A549 (cell line): ENCODE measurements around the gene COBL. TPM values are rescaled to one million over a fixed set of nuclear protein-coding genes. Genes with fewer than 3 reads are reported as not detected.

Experiments
- ATAC-seq, 2 experiments: fragments of 200-7000 bp in 1 of 2; fragments of >200 bp in 1 of 2; cut with Nextera tagmentation in 1 of 2; cut with Tn5 transposase in 1 of 2; 3 replicates each; pipeline versions ENCODE4 v1.8.0 to v1.9.1; 2018 to 2020; ENCODE audit warnings: mild to moderate bottlenecking in 1 of 2, moderate library complexity in 1 of 2
- CTCF ChIA-PET: fragments of 300-600 bp; sonication (Branson Sonifier 250); formaldehyde crosslinking; extraction: SDS; loops from one replicate; lab custom pipeline; 2021; ENCODE audit warnings: antibody characterized with exemption, inconsistent platforms; lab: Yijun Ruan, JAX
- POLR2A ChIA-PET: fragments of 350-600 bp; formaldehyde crosslinking; extraction: SDS; loops from one replicate; lab custom pipeline; 2021; ENCODE audit warnings: antibody characterized with exemption, inconsistent platforms; lab: Yijun Ruan, JAX
- DNase-seq, 2 experiments: peaks; one replicate each; pipeline versions ENCODE4 v3.0.0 to v3.0.0-alpha.2; 2011 to 2016; ENCODE audit warnings: low read depth in 1 of 2, low spot score in 1 of 2
- FAIRE-seq: peaks from 2 replicates; lab custom pipeline; 2011; peaks lifted over from hg19 to GRCh38; lab: Jason Lieb, UNC
- H3K27ac ChIP-seq, 2 experiments: fragments of >200 bp; sonication (Bioruptor Twin); formaldehyde crosslinking; 3 replicates each; pipeline ENCODE4 v1.5.1; 2016 to 2017
- H3K4me1 ChIP-seq: fragments of >200 bp; sonication (Bioruptor Twin); formaldehyde crosslinking; 3 replicates; pipeline ENCODE4 v1.6.1; 2016
- H3K4me2 ChIP-seq: fragments of >200 bp; sonication (Bioruptor Twin); formaldehyde crosslinking; 3 replicates; pipeline ENCODE4 v1.6.1; 2016
- H3K4me3 ChIP-seq: fragments of >200 bp; sonication (Bioruptor Twin); formaldehyde crosslinking; 3 replicates; pipeline ENCODE4 v1.5.1; 2016
- H3K9me3 ChIP-seq: fragments of >200 bp; sonication (Bioruptor Twin); formaldehyde crosslinking; 3 replicates; pipeline ENCODE4 v1.6.1; 2016
- BHLHE40 ChIP-seq: IDR thresholded peaks from 2 replicates; pipeline ENCODE4 v1.6.1; 2012; ENCODE audit warnings: low read depth, low read length, inconsistent platforms
- CHD4 ChIP-seq: fragments of 200-600 bp; sonication (generic); IDR thresholded peaks from 2 replicates; pipeline ENCODE4 v1.6.1; 2016; ENCODE audit warnings: antibody characterized with exemption, mild to moderate bottlenecking, borderline replicate concordance
- EHMT2 ChIP-seq: fragments of 200-600 bp; sonication (generic); IDR thresholded peaks from 2 replicates; pipeline ENCODE4 v1.6.1; 2016; ENCODE audit warnings: antibody characterized with exemption, low read depth, mild to moderate bottlenecking, moderate library complexity
- FOSB ChIP-seq: fragments of 250-450 bp; sonication (Bioruptor Pico); IDR thresholded peaks from 2 replicates; pipeline ENCODE4 v1.5.0; 2020; ENCODE audit warnings: mild to moderate bottlenecking, moderate library complexity
- FOXS1 ChIP-seq: fragments of 250-450 bp; sonication (Bioruptor Pico); IDR thresholded peaks from 2 replicates; pipeline ENCODE4 v1.5.0; 2020; ENCODE audit warnings: mild to moderate bottlenecking, moderate library complexity
- HOXB5 ChIP-seq: fragments of 250-450 bp; sonication (Bioruptor Pico); IDR thresholded peaks from 2 replicates; pipeline ENCODE4 v1.5.0; 2020; ENCODE audit warnings: mild to moderate bottlenecking, moderate library complexity
- JUNB ChIP-seq: fragments of >200 bp; sonication (Bioruptor Twin); formaldehyde crosslinking; IDR thresholded peaks from 2 replicates; pipeline ENCODE4 v1.6.1; 2016
- MAFK ChIP-seq: fragments of 450-650 bp; IDR thresholded peaks from 2 replicates; pipeline ENCODE4 v1.6.1; 2014; ENCODE audit not compliant: partially characterized antibody
- MYC ChIP-seq: IDR thresholded peaks from 2 replicates; pipeline ENCODE4 v1.6.1; 2012; ENCODE audit warnings: mild to moderate bottlenecking, inconsistent platforms, low read length, improper control_type of control experiment, borderline replicate concordance
- NFE2L2 ChIP-seq: fragments of 150-350 bp; conservative IDR thresholded peaks from 2 replicates; pipeline ENCODE4 v1.6.1; 2014; ENCODE audit warnings: low read length
- NPAS2 ChIP-seq: fragments of 250-450 bp; sonication (Bioruptor Pico); IDR thresholded peaks from 2 replicates; pipeline ENCODE4 v1.8.0; 2022; ENCODE audit warnings: mild to moderate bottlenecking, moderate library complexity, borderline replicate concordance
- NR3C1 ChIP-seq: fragments of >200 bp; sonication (Bioruptor Twin); formaldehyde crosslinking; IDR thresholded peaks from 3 replicates; pipeline ENCODE4 v1.6.1; 2017
- POLR2A ChIP-seq: IDR thresholded peaks from 2 replicates; pipeline ENCODE4 v1.6.1; 2012; ENCODE audit warnings: mild to moderate bottlenecking, low read length
- RAD21 ChIP-seq, 2 experiments: fragments of >200 bp in 1 of 2; sonication (Bioruptor Twin) in 1 of 2; formaldehyde crosslinking in 1 of 2; IDR thresholded peaks in 1 of 2; conservative IDR thresholded peaks in 1 of 2; 2 replicates in 1 of 2; 3 replicates in 1 of 2; pipeline ENCODE4 v1.6.1; 2012 to 2018; ENCODE audit warnings: inconsistent platforms in 1 of 2
- RNF2 ChIP-seq: fragments of 200-600 bp; sonication (generic); IDR thresholded peaks from 2 replicates; pipeline ENCODE4 v1.6.1; 2016; ENCODE audit warnings: low read depth, mild to moderate bottlenecking, antibody characterized with exemption, moderate library complexity, borderline replicate concordance
- SMC3 ChIP-seq: fragments of >200 bp; sonication (Bioruptor Twin); formaldehyde crosslinking; IDR thresholded peaks from 3 replicates; pipeline ENCODE4 v1.6.1; 2018; ENCODE audit warnings: inconsistent platforms
- TP53 ChIP-seq: fragments of 250-450 bp; sonication (Bioruptor Pico); IDR thresholded peaks from 2 replicates; pipeline ENCODE4 v1.5.0; 2021; ENCODE audit warnings: mild to moderate bottlenecking, moderate library complexity
- ZC3H11A ChIP-seq: fragments of 450-650 bp; IDR thresholded peaks from 2 replicates; pipeline ENCODE4 v1.6.1; 2014; ENCODE audit warnings: antibody characterized with exemption, mild to moderate bottlenecking
- ZNF302 ChIP-seq: fragments of 250-450 bp; sonication (Bioruptor Pico); IDR thresholded peaks from 2 replicates; pipeline ENCODE4 v1.9.0; 2021; ENCODE audit warnings: inconsistent platforms, mild to moderate bottlenecking, moderate library complexity
- ZSCAN20 ChIP-seq: fragments of 250-450 bp; sonication (Bioruptor Pico); IDR thresholded peaks from 2 replicates; pipeline ENCODE4 v1.8.0; 2022; ENCODE audit warnings: mild to moderate bottlenecking, moderate library complexity
- WGBS: methylation state at CpG from one replicate; pipeline ENCODE4 v1.1.6; 2017; ENCODE audit errors: missing lambda C conversion rate; 5-methylcytosine and 5-hydroxymethylcytosine counted together
- polyA plus RNA-seq, 4 experiments: library from polyadenylated mRNA; depleted of rRNA in 3 of 4; stranded (reverse); fragments of >200 nt; fragmentation: RNase III in 1 of 4; extraction: RNeasy Plus Mini Kit Qiagen cat#74134 plus additional on column Dnase treatment in 1 of 4; gene quantifications; 2 replicates in 3 of 4; 3 replicates in 1 of 4; pipeline ENCODE4 v1.2.3, GENCODE V29; 2011 to 2017
- TF ChIP-seq, protein P1 (sequence below): fragments of 250-450 bp; sonication (Bioruptor Pico); IDR thresholded peaks from 2 replicates; pipeline ENCODE4 v1.5.0; 2020; ENCODE audit warnings: low read depth, mild to moderate bottlenecking, moderate library complexity
- TF ChIP-seq, protein P2 (sequence below): fragments of 250-450 bp; sonication (Bioruptor Pico); IDR thresholded peaks from 2 replicates; pipeline ENCODE4 v1.5.0; 2021; ENCODE audit warnings: mild to moderate bottlenecking, moderate library complexity, borderline replicate concordance
- TF ChIP-seq, protein P3 (sequence below): IDR thresholded peaks from 2 replicates; pipeline ENCODE4 v1.6.1; 2012; ENCODE audit warnings: low read depth, borderline replicate concordance
- TF ChIP-seq, protein P4 (sequence below): IDR thresholded peaks from 2 replicates; pipeline ENCODE4 v1.6.1; 2012
- TF ChIP-seq, protein P5 (sequence below): fragments of >200 bp; sonication (Bioruptor Twin); formaldehyde crosslinking; IDR thresholded peaks from 2 replicates; pipeline ENCODE4 v1.6.1; 2016
- TF ChIP-seq, protein P6 (sequence below): IDR thresholded peaks from 2 replicates; pipeline ENCODE4 v1.6.1; 2012
- TF ChIP-seq, protein P7 (sequence below): fragments of >200 bp; sonication (Bioruptor Twin); formaldehyde crosslinking; IDR thresholded peaks from 3 replicates; pipeline ENCODE4 v1.6.1; 2016
- TF ChIP-seq, protein P8 (sequence below): fragments of 200-600 bp; sonication (generic); IDR thresholded peaks from 2 replicates; pipeline ENCODE4 v1.6.1; 2016; ENCODE audit warnings: antibody characterized with exemption, mild to moderate bottlenecking, moderate library complexity

COBL gene
- polyA plus RNA-seq, 2 of the 4 experiments (the other 2 are of a cell fraction), result 1.5 to 7.4 TPM

DNA sequence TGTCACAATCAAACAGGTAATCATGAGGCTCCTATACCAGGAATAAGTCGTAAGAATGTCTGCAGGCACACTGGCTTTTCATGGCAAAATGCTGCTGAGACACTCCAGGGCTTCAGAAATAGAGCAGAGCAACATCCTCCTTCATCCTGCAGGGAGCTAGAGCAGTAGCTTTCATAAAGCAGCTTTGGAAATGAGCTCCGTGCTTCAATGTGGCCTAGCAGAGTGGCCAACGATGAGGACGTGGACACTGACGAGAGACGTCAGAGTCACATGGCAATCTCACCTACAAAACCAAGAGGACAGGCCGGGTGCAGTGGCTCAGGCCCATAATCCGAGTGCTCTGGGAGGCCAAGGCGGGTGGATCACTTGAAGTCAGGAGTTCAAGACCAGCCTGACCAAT lies 9.8 kb downstream of the COBL start:
- Histone ChIP-seq H3K27ac (no peak overlapping the region), H3K4me2 (no peak overlapping the region), H3K4me3 (no peak overlapping the region), H3K9me3 (no peaks in the 10 kb centered on the region), H3K4me1 (peaks cover 14% of the 10 kb centered on the region)
- TF ChIP-seq BHLHE40, result no peak
- TF ChIP-seq CHD4, result no peak
- no peak for TF ChIP-seq ZNF302 (CRISPR knock-in tag)
- TF ChIP-seq RAD21 (conservative IDR thresholded peaks at IDR 0.05 in 1 of 2, IDR thresholded peaks at IDR 0.05 in 1 of 2), result no peak
- TF ChIP-seq SMC3, result no peak
- TF ChIP-seq RNF2, result no peak
- TF ChIP-seq NFE2L2, result no peak
- TF ChIP-seq ZSCAN20 (CRISPR knock-in tag), result no peak
- TF ChIP-seq, protein P1, sequence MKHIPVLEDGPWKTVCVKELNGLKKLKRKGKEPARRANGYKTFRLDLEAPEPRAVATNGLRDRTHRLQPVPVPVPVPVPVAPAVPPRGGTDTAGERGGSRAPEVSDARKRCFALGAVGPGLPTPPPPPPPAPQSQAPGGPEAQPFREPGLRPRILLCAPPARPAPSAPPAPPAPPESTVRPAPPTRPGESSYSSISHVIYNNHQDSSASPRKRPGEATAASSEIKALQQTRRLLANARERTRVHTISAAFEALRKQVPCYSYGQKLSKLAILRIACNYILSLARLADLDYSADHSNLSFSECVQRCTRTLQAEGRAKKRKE, result no peak
- TF ChIP-seq, protein P2, sequence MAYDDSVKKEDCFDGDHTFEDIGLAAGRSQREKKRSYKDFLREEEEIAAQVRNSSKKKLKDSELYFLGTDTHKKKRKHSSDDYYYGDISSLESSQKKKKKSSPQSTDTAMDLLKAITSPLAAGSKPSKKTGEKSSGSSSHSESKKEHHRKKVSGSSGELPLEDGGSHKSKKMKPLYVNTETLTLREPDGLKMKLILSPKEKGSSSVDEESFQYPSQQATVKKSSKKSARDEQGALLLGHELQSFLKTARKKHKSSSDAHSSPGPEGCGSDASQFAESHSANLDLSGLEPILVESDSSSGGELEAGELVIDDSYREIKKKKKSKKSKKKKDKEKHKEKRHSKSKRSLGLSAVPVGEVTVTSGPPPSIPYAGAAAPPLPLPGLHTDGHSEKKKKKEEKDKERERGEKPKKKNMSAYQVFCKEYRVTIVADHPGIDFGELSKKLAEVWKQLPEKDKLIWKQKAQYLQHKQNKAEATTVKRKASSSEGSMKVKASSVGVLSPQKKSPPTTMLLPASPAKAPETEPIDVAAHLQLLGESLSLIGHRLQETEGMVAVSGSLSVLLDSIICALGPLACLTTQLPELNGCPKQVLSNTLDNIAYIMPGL (CRISPR knock-in tag), result no peak
- no peak for TF ChIP-seq NPAS2 (CRISPR knock-in tag)
- no peak for TF ChIP-seq JUNB
- TF ChIP-seq, protein P3, sequence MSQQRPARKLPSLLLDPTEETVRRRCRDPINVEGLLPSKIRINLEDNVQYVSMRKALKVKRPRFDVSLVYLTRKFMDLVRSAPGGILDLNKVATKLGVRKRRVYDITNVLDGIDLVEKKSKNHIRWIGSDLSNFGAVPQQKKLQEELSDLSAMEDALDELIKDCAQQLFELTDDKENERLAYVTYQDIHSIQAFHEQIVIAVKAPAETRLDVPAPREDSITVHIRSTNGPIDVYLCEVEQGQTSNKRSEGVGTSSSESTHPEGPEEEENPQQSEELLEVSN, result no peak
- no peak for TF ChIP-seq FOXS1 (CRISPR knock-in tag)
- no peak for TF ChIP-seq ZC3H11A
- no peak for TF ChIP-seq MAFK
- TF ChIP-seq, protein P4, sequence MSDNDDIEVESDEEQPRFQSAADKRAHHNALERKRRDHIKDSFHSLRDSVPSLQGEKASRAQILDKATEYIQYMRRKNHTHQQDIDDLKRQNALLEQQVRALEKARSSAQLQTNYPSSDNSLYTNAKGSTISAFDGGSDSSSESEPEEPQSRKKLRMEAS, result no peak
- no peak for TF ChIP-seq TP53 (CRISPR knock-in tag)
- 84% methylated on average over 9 of the region's 9 CpGs for WGBS
- POLR2A ChIA-PET, result no interaction called here
- FAIRE-seq (no peak), DNase-seq (no peak), ATAC-seq (no peak)
- CTCF ChIA-PET, result interaction anchor here (1.1 to 1.6 kb wide), 3 partner anchors 12 to 146 kb away, joined by 3 to 5 read pairs (median 4); no protein-coding TSS in a partner anchor

DNA sequence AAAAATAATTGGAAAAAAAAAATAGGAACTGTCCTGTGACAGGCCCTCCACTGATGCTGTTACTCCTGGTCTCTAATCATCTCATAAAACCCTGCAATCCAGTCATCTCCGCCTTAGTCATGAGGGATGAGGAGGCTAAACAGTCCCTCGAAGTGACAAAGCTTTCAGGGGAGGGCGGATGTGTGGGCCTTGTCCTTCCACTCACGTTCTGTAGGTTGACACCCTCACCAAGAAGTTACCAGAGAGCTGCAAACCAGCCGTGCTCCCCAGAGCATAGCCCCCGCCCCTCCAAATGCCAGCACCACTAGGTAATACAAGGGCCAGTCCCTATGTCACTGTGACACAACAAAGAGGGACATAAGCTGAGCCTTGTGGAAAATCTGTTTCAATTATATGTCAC lies 11.9 kb downstream of the COBL start:
- ChIA-PET POLR2A (no interaction called here), CTCF (interaction anchor here (1.2 kb wide), 1 partner anchor 163 kb away, joined by 3 read pairs; no protein-coding TSS in a partner anchor)
- no peak overlapping the region for H3K4me3 ChIP-seq
- ATAC-seq (no peak), FAIRE-seq (no peak), DNase-seq (no peak)
- 71% methylated on average over 6 of the region's 6 CpGs for WGBS
- H3K4me1 ChIP-seq, result peaks cover 14% of the 10 kb centered on the region
- H3K27ac ChIP-seq, result no peak overlapping the region
- H3K9me3 ChIP-seq, result no peaks in the 10 kb centered on the region
- no peak overlapping the region for H3K4me2 ChIP-seq
- TF ChIP-seq FOSB (CRISPR knock-in tag), result no peak
- TF ChIP-seq, protein P5, sequence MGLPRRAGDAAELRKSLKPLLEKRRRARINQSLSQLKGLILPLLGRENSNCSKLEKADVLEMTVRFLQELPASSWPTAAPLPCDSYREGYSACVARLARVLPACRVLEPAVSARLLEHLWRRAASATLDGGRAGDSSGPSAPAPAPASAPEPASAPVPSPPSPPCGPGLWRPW, result no peak
- no peak for TF ChIP-seq SMC3
- no peak for TF ChIP-seq MYC
- TF ChIP-seq HOXB5, result no peak
- TF ChIP-seq JUNB, result no peak
- TF ChIP-seq, protein P6, sequence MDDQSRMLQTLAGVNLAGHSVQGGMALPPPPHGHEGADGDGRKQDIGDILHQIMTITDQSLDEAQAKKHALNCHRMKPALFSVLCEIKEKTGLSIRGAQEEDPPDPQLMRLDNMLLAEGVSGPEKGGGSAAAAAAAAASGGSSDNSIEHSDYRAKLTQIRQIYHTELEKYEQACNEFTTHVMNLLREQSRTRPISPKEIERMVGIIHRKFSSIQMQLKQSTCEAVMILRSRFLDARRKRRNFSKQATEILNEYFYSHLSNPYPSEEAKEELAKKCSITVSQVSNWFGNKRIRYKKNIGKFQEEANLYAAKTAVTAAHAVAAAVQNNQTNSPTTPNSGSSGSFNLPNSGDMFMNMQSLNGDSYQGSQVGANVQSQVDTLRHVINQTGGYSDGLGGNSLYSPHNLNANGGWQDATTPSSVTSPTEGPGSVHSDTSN, result no peak
- TF ChIP-seq, protein P7, sequence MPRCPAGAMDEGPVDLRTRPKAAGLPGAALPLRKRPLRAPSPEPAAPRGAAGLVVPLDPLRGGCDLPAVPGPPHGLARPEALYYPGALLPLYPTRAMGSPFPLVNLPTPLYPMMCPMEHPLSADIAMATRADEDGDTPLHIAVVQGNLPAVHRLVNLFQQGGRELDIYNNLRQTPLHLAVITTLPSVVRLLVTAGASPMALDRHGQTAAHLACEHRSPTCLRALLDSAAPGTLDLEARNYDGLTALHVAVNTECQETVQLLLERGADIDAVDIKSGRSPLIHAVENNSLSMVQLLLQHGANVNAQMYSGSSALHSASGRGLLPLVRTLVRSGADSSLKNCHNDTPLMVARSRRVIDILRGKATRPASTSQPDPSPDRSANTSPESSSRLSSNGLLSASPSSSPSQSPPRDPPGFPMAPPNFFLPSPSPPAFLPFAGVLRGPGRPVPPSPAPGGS, result no peak
- no peak for TF ChIP-seq POLR2A
- TF ChIP-seq EHMT2, result no peak
- TF ChIP-seq, protein P8, sequence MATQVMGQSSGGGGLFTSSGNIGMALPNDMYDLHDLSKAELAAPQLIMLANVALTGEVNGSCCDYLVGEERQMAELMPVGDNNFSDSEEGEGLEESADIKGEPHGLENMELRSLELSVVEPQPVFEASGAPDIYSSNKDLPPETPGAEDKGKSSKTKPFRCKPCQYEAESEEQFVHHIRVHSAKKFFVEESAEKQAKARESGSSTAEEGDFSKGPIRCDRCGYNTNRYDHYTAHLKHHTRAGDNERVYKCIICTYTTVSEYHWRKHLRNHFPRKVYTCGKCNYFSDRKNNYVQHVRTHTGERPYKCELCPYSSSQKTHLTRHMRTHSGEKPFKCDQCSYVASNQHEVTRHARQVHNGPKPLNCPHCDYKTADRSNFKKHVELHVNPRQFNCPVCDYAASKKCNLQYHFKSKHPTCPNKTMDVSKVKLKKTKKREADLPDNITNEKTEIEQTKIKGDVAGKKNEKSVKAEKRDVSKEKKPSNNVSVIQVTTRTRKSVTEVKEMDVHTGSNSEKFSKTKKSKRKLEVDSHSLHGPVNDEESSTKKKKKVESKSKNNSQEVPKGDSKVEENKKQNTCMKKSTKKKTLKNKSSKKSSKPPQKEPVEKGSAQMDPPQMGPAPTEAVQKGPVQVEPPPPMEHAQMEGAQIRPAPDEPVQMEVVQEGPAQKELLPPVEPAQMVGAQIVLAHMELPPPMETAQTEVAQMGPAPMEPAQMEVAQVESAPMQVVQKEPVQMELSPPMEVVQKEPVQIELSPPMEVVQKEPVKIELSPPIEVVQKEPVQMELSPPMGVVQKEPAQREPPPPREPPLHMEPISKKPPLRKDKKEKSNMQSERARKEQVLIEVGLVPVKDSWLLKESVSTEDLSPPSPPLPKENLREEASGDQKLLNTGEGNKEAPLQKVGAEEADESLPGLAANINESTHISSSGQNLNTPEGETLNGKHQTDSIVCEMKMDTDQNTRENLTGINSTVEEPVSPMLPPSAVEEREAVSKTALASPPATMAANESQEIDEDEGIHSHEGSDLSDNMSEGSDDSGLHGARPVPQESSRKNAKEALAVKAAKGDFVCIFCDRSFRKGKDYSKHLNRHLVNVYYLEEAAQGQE, result no peak
- no peak for TF ChIP-seq NR3C1
- no peak for TF ChIP-seq NPAS2 (CRISPR knock-in tag)
- TF ChIP-seq, protein P3, result no peak
